DND-41 (cell line): Measurements from ENCODE around the gene SLC25A53.

Experiments
- ATAC-seq: fragments of 200-7000 bp; cut with Tn5 transposase; 3 replicates; pipeline ENCODE4 v1.9.1; 2021; ENCODE audit warnings: low read depth; ENCODE audit not compliant: insufficient read depth
- DNase-seq: peaks from one replicate; pipeline ENCODE4 v3.0.0-alpha.2; 2020
- H2AFZ ChIP-seq: 2 replicates; pipeline ENCODE4 v1.6.0; 2012; ENCODE audit warnings: low read depth, low read length
- H3K27ac ChIP-seq: 2 replicates; pipeline ENCODE4 v1.5.1; 2012; ENCODE audit warnings: low read length, inconsistent platforms
- H3K27me3 ChIP-seq: fragments of 200-600 bp; sonication (generic); 2 replicates; pipeline ENCODE4 v1.6.0; 2012; ENCODE audit warnings: low read length, mild to moderate bottlenecking, inconsistent platforms; ENCODE audit not compliant: insufficient read depth, poor library complexity
- H3K36me3 ChIP-seq: 2 replicates; pipeline ENCODE4 v1.5.1; 2012; ENCODE audit warnings: low read length, inconsistent platforms; ENCODE audit not compliant: insufficient read depth
- H3K4me1 ChIP-seq: 2 replicates; pipeline ENCODE4 v1.5.1; 2012; ENCODE audit warnings: mild to moderate bottlenecking, low read length; ENCODE audit not compliant: insufficient read depth
- H3K4me2 ChIP-seq: 2 replicates; pipeline ENCODE4 v1.6.0; 2012; ENCODE audit warnings: mild to moderate bottlenecking, moderate library complexity, low read length, inconsistent platforms; ENCODE audit not compliant: insufficient read depth
- H3K4me3 ChIP-seq, 2 experiments: fragments of 200-600 bp in 1 of 2; shearing (Covaris generic) in 1 of 2; 2 replicates each; pipeline ENCODE4 v1.5.1; 2012 to 2016; ENCODE audit warnings: inconsistent platforms in 2 of 2, low read length in 2 of 2, mild to moderate bottlenecking in 2 of 2, low read depth in 1 of 2, moderate library complexity in 1 of 2
- H3K79me2 ChIP-seq: 2 replicates; pipeline ENCODE4 v1.6.0; 2012; ENCODE audit warnings: low read length, inconsistent platforms; ENCODE audit not compliant: insufficient read depth
- H3K9ac ChIP-seq: 2 replicates; pipeline ENCODE4 v1.6.0; 2012; ENCODE audit warnings: low read depth, mild to moderate bottlenecking, inconsistent platforms, low read length, moderate library complexity
- H3K9me3 ChIP-seq: 2 replicates; pipeline ENCODE4 v1.5.1; 2012; ENCODE audit warnings: low read length, moderate library complexity, mild to moderate bottlenecking, inconsistent platforms; ENCODE audit not compliant: insufficient read depth, severe bottlenecking
- H4K20me1 ChIP-seq: 2 replicates; pipeline ENCODE4 v1.6.0; 2012; ENCODE audit warnings: low read length; ENCODE audit not compliant: insufficient read depth
- CTCF ChIP-seq: IDR thresholded peaks from 2 replicates; pipeline ENCODE4 v1.5.1; 2012; ENCODE audit warnings: borderline replicate concordance, low read length, moderate library complexity, mild to moderate bottlenecking; ENCODE audit not compliant: poor library complexity, severe bottlenecking; ENCODE audit errors: extremely low read depth
- EZH2 ChIP-seq: IDR thresholded peaks from 3 replicates; pipeline ENCODE4 v1.6.1; 2012; ENCODE audit warnings: borderline replicate concordance, low read depth, mild to moderate bottlenecking, moderate library complexity, low read length, inconsistent platforms; ENCODE audit not compliant: severe bottlenecking

The SLC25A53 gene

DNA sequence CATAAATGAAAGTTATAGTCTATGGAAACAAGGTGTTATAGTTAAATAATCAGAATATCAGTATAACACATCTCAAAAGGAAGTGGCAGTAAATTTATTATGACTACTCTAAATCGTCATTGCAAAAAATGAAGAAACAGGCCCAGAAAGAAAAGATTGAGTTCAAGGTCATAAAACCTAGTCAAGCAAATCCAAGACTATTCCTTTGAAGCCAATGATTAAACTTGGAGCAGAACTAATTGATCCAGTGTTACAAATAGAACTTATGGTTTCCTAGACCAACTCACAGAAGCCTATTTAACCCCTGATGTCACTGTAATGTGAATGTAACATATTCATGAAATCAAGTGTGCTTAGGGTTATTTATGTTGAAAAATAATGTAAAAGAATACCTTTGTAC, 11.3 kb upstream of the SLC25A53 start:
- H3K79me2 ChIP-seq = peaks cover 56% of the 10 kb centered on the region
- H3K9ac ChIP-seq = peak overlapping the region; percentile 77
- H3K9me3 ChIP-seq = no peaks in the 10 kb centered on the region
- peaks cover 43% of the 10 kb centered on the region for H3K4me1 ChIP-seq
- peak overlapping the region; percentile 70 for H3K4me2 ChIP-seq
- H3K36me3 ChIP-seq = no peaks in the 10 kb centered on the region; the same call in none of the 2 replicates
- no peaks in the 10 kb centered on the region for H3K27me3 ChIP-seq
- TF ChIP-seq CTCF = no peak
- no peak for TF ChIP-seq EZH2
- DNase-seq (no peak), ATAC-seq (no peak)
- H4K20me1 ChIP-seq = no peaks in the 10 kb centered on the region
- no peak overlapping the region for H2AFZ ChIP-seq
- no peak overlapping the region for H3K27ac ChIP-seq
- peak overlapping the region in 1 of 2 experiments; percentile 90; a peak in 1 of 4 replicates for H3K4me3 ChIP-seq

GRCh38 chrX:104166735-104167436, 10.1 kb upstream of the SLC25A53 start:
- H3K4me1 ChIP-seq = peaks cover 43% of the 10 kb centered on the region
- H3K9me3 ChIP-seq = no peaks in the 10 kb centered on the region
- peak overlapping the region; percentile 70 for H3K4me2 ChIP-seq
- ATAC-seq (no peak; the same call in 2 of the 3 replicates), DNase-seq (no peak)
- peak overlapping the region; percentile 68 for H3K27ac ChIP-seq
- H4K20me1 ChIP-seq = no peaks in the 10 kb centered on the region
- H3K36me3 ChIP-seq = no peaks in the 10 kb centered on the region; the same call in none of the 2 replicates
- H3K27me3 ChIP-seq = no peaks in the 10 kb centered on the region
- H3K79me2 ChIP-seq = peaks cover 50% of the 10 kb centered on the region
- peak overlapping the region; percentile 77 for H3K9ac ChIP-seq
- H2AFZ ChIP-seq = peak overlapping the region; percentile 71; the same call in 1 of the 2 replicates
- peak overlapping the region; percentile 49 to 90; a peak in 3 of 4 replicates for H3K4me3 ChIP-seq
- TF ChIP-seq CTCF = no peak
- no peak for TF ChIP-seq EZH2

DNA sequence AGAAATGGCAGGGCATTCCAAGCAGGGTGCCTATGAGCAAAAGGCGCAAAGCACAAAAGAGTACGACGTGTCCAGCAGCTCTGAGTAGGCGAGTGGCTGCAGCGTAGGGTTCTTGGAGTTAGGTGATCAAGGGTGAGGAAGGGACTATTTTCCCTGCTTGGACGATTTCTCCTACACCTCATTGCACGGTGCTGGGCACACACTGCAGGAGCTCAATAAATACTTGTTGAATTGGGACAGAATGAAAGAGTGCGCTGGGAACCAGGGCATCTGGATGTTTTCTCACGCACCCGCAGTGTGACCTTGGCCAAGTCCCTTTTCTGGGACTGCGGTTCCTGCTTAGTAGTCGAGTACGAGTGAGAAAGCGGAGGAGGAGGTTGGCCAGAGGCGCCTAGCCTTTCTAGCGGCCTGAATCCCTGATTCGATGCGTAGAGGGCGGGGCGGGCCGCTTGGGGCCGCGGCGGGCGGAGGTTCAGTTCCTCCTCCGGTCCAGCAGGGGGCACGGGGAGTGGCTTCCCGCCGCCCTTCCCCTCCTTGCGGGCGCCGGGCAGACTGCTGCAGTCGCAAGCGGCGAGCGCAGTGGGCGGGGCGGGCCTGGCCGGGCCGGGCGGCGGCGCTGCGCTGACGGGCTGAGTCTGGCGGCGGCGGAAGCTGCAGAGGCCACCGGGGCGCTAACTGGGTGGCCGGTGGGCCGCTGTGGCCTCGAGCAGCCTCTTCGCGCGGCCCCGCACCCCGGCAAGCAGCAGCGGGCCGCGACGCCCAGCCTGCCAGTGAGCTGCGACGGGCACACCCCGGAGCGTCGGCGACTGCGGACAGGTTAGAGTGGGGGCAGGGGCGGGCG, 9.3 kb upstream of the SLC25A53 start, which contains the start of gene FAM199X:
Gene FAM199X (plus strand): TSS at position 560 of the 841 bp plus-strand sequence. CDS start 333 bp downstream, outside the sequence.
- Histone ChIP-seq H4K20me1 (no peaks in the 10 kb centered on the region), H2AFZ (peak within 1 kb of the TSS; percentile 96), H3K79me2 (peaks cover 46% of the 10 kb centered on the region), H3K4me1 (peaks cover 43% of the 10 kb centered on the region), H3K4me3 (peak within 1 kb of the TSS; percentile 49 to 90; a peak in 3 of 4 replicates), H3K27me3 (no peaks in the 10 kb centered on the region), H3K27ac (peak within 1 kb of the TSS; percentile 86), H3K4me2 (peak within 1 kb of the TSS; percentile 89), H3K36me3 (no peaks in the 10 kb centered on the region; the same call in none of the 2 replicates), H3K9ac (peak within 1 kb of the TSS; percentile 77), H3K9me3 (no peaks in the 10 kb centered on the region)
- TF ChIP-seq EZH2 = no peak
- TF ChIP-seq CTCF = peak; percentile 69
- DNase-seq (peak; percentile 85), ATAC-seq (peak; percentile 93)
